Measurements from ENCODE around the gene FSIP2.

The FSIP2 gene

DNA sequence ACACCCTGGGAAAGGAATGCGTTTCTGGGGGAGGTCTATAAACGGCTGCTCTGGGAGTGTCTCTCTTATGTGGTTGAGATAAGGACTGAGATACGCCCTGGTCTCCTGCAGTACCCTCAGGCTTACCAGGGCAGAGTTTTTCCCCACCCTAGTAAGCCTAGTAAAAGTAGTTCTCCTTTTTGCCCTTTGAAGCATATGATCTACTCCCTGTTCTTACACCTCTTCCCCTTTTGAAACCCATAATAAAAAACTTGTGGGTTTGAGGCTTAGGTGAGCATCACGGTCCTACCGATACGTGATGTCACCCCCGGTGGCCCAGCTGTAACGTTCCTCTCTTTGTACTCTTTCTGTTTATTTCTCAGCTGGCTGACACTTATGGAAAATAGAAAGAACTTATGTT, 97.4 kb downstream of the FSIP2 start:
- no peak for ATAC-seq
- TF ChIP-seq PPARA (CRISPR knock-in tag; IDR thresholded peaks at IDR 0.05; ENCODE audit: borderline replicate concordance): no peak
- TF ChIP-seq BACH2 (CRISPR knock-in tag; IDR thresholded peaks at IDR 0.05; ENCODE audit: borderline replicate concordance): no peak
- TF ChIP-seq ZC3H10 (CRISPR knock-in tag; IDR thresholded peaks at IDR 0.05): no peak
- TF ChIP-seq ZNF70 (CRISPR knock-in tag; IDR thresholded peaks at IDR 0.05): no peak
- TF ChIP-seq ESRRG (CRISPR knock-in tag; IDR thresholded peaks at IDR 0.05): no peak
- no peak for TF ChIP-seq ZNF8 (CRISPR knock-in tag; IDR thresholded peaks at IDR 0.05)
- TF ChIP-seq PATZ1 (CRISPR knock-in tag; IDR thresholded peaks at IDR 0.05; ENCODE audit: borderline replicate concordance): no peak
- TF ChIP-seq ISL1 (CRISPR knock-in tag; IDR thresholded peaks at IDR 0.05): no peak
- TF ChIP-seq OSR1 (CRISPR knock-in tag; IDR thresholded peaks at IDR 0.05): no peak
- TF ChIP-seq POU6F1 (CRISPR knock-in tag; IDR thresholded peaks at IDR 0.05; ENCODE audit: borderline replicate concordance, low read depth): no peak
- no peak for TF ChIP-seq TCF4 (CRISPR knock-in tag; IDR thresholded peaks at IDR 0.05; ENCODE audit: borderline replicate concordance)

GRCh38 chr2:185854885-185855284, 116.3 kb downstream of the FSIP2 start:
- no peak for ATAC-seq
- no peak for TF ChIP-seq ARNTL (CRISPR knock-in tag; IDR thresholded peaks at IDR 0.05; ENCODE audit: borderline replicate concordance, low read depth)
- TF ChIP-seq ESRRG (CRISPR knock-in tag; IDR thresholded peaks at IDR 0.05): no peak
- TF ChIP-seq TSHZ2 (CRISPR knock-in tag; IDR thresholded peaks at IDR 0.05): no peak
- TF ChIP-seq ISL1 (CRISPR knock-in tag; IDR thresholded peaks at IDR 0.05): no peak
- no peak for TF ChIP-seq CREB5 (CRISPR knock-in tag; IDR thresholded peaks at IDR 0.05; ENCODE audit: low read depth)
- no peak for TF ChIP-seq RARB (CRISPR knock-in tag; IDR thresholded peaks at IDR 0.05)
- no peak for TF ChIP-seq ZC3H10 (CRISPR knock-in tag; IDR thresholded peaks at IDR 0.05)
- TF ChIP-seq TOX (CRISPR knock-in tag; IDR thresholded peaks at IDR 0.05; ENCODE audit: borderline replicate concordance): no peak
- no peak for TF ChIP-seq POU6F1 (CRISPR knock-in tag; IDR thresholded peaks at IDR 0.05; ENCODE audit: borderline replicate concordance, low read depth)
- no peak for TF ChIP-seq SNAI2 (CRISPR knock-in tag; IDR thresholded peaks at IDR 0.05)
- TF ChIP-seq ZFP30 (CRISPR knock-in tag; IDR thresholded peaks at IDR 0.05): no peak
- no peak for TF ChIP-seq OSR1 (CRISPR knock-in tag; IDR thresholded peaks at IDR 0.05)
- no peak for TF ChIP-seq PPARA (CRISPR knock-in tag; IDR thresholded peaks at IDR 0.05; ENCODE audit: borderline replicate concordance)
- no peak for TF ChIP-seq GLIS3 (CRISPR knock-in tag; IDR thresholded peaks at IDR 0.05)
- no peak for TF ChIP-seq CSRNP3 (CRISPR knock-in tag; IDR thresholded peaks at IDR 0.05)
- TF ChIP-seq PATZ1 (CRISPR knock-in tag; IDR thresholded peaks at IDR 0.05; ENCODE audit: borderline replicate concordance): no peak
- TF ChIP-seq CSDC2 (CRISPR knock-in tag; IDR thresholded peaks at IDR 0.05): no peak
- TF ChIP-seq ZNF8 (CRISPR knock-in tag; IDR thresholded peaks at IDR 0.05): no peak
- no peak for TF ChIP-seq ZNF70 (CRISPR knock-in tag; IDR thresholded peaks at IDR 0.05)
